HepG2 (cell line): Measurements from ENCODE around the gene PYY. TPM values are rescaled to one million over a fixed set of nuclear protein-coding genes. Genes with fewer than 3 reads are reported as not detected.

Experiments
- CREBL2 ChIP-seq: sonication (generic); formaldehyde crosslinking; IDR thresholded peaks from 2 replicates; pipeline ENCODE4 v1.8.1; 2023; ENCODE audit warnings: missing genetic modification reagents, mild to moderate bottlenecking, borderline replicate concordance
- EP300 ChIP-seq, 3 experiments: sonication (generic) in 1 of 3; formaldehyde crosslinking in 1 of 3; IDR thresholded peaks; 2 replicates each; pipeline versions ENCODE4 v1.5.1 to v1.6.1; 2011 to 2020; ENCODE audit warnings: low read depth in 2 of 3, low read length in 2 of 3, borderline replicate concordance in 1 of 3, improper control_type of control experiment in 1 of 3, mild to moderate bottlenecking in 1 of 3, missing genetic modification reagents in 1 of 3, moderate library complexity in 1 of 3
- MAFF ChIP-seq: IDR thresholded peaks from 2 replicates; pipeline ENCODE4 v1.6.1; 2011; ENCODE audit warnings: low read depth, low read length, improper control_type of control experiment
- NFKB2 ChIP-seq: sonication (generic); formaldehyde crosslinking; IDR thresholded peaks from 2 replicates; pipeline ENCODE4 v1.4.0; 2020; ENCODE audit warnings: missing genetic modification reagents, borderline replicate concordance
- TBL1XR1 ChIP-seq: fragments of 150-350 bp; IDR thresholded peaks from 2 replicates; pipeline ENCODE4 v1.6.1; 2014; ENCODE audit warnings: borderline replicate concordance, low read length; ENCODE audit not compliant: partially characterized antibody
- TCF7 ChIP-seq: sonication (generic); IDR thresholded peaks from 2 replicates; pipeline ENCODE4 v1.6.1; 2016; ENCODE audit warnings: antibody characterized with exemption, low read depth
- ZBTB42 ChIP-seq: sonication (generic); formaldehyde crosslinking; IDR thresholded peaks from 2 replicates; pipeline ENCODE4 v1.5.0; 2020; ENCODE audit warnings: mild to moderate bottlenecking, missing genetic modification reagents
- ZFX ChIP-seq: sonication (generic); formaldehyde crosslinking; IDR thresholded peaks from 2 replicates; pipeline ENCODE4 v1.4.0; 2020; ENCODE audit warnings: mild to moderate bottlenecking, low read depth, missing genetic modification reagents, moderate library complexity
- ZNF337 ChIP-seq: sonication (generic); formaldehyde crosslinking; IDR thresholded peaks from 2 replicates; pipeline ENCODE4 v1.5.1; 2020; ENCODE audit warnings: missing genetic modification reagents, low read depth, mild to moderate bottlenecking, borderline replicate concordance
- ZNF572 ChIP-seq: sonication (generic); formaldehyde crosslinking; IDR thresholded peaks from 2 replicates; pipeline ENCODE4 v1.5.1; 2020; ENCODE audit warnings: mild to moderate bottlenecking, missing genetic modification reagents
- ZNF597 ChIP-seq: sonication (generic); formaldehyde crosslinking; IDR thresholded peaks from 2 replicates; pipeline ENCODE4 v1.5.0; 2020; ENCODE audit warnings: missing genetic modification reagents
- ZSCAN21 ChIP-seq: sonication (generic); formaldehyde crosslinking; IDR thresholded peaks from 2 replicates; pipeline ENCODE4 v1.8.0; 2022; ENCODE audit warnings: mild to moderate bottlenecking, missing genetic modification reagents, moderate library complexity, borderline replicate concordance
- polyA plus RNA-seq, 8 experiments: library from polyadenylated mRNA; depleted of rRNA in 3 of 8; stranded (reverse) in 7 of 8; unstranded in 1 of 8; fragments of >200 nt; fragmentation: Illumina TruSeq in 4 of 8; extraction: Trizol in 4 of 8; gene quantifications; 2 replicates each; pipeline versions ENCODE4 v1.2.1 to v1.2.3, GENCODE V29; 2011 to 2016; ENCODE audit warnings: low read depth in 4 of 8, missing spikeins in 1 of 8, mixed read lengths in 1 of 8; ENCODE audit not compliant: insufficient read depth in 1 of 8
- total RNA-seq, 5 experiments: library from RNA; depleted of rRNA; stranded (reverse); fragments of >200 nt; fragmentation: Illumina TruSeq; extraction: Trizol; gene quantifications; 2 replicates each; pipeline ENCODE4 v1.2.3, GENCODE V29; 2016; ENCODE audit warnings: low read depth in 1 of 5
- TF ChIP-seq, protein P1 (sequence below): IDR thresholded peaks from 2 replicates; pipeline ENCODE4 v1.6.1; 2016; ENCODE audit warnings: low read depth, missing genetic modification reagents, missing compliant biosample characterization
- TF ChIP-seq, protein P2 (sequence below): fragments of 450-650 bp; IDR thresholded peaks from 2 replicates; pipeline ENCODE4 v1.6.1; 2017
- TF ChIP-seq, protein P3 (sequence below): sonication (generic); formaldehyde crosslinking; IDR thresholded peaks from 2 replicates; pipeline ENCODE4 v1.4.0; 2020; ENCODE audit warnings: low read depth, mild to moderate bottlenecking, missing genetic modification reagents
- TF ChIP-seq, protein P4 (sequence below): sonication (generic); formaldehyde crosslinking; IDR thresholded peaks from 2 replicates; pipeline ENCODE4 v1.9.0; 2021; ENCODE audit warnings: missing genetic modification reagents, mild to moderate bottlenecking, borderline replicate concordance

Gene PYY
- total and polyA plus RNA-seq, 2 of the 13 experiments (the other 11 are each of a cell fraction or from before 2014, with no cell fraction given) = 0.25 TPM; not detected in 1

DNA sequence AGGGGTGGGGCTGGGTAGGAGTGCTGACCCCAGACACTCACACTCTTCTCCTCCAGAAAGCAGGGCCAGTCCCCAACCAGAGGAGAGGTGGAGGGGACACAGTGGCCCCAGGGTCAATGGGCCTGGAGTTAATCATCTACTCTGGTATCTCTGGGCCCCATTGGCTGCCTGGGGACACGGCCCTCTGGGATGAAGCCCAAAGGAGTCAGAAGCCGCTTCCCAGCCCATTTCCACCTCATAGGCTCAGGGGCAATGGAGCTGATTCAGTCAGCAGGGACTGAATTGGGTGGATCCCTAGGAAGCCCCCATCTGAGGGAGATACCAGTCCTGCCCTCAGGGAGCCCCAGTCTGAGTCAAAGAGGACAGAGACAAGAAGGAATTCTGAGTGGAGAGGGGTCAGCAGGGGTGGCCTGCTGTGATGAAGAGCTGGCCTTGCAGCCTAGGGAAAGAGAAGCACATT is 47.8 kb upstream of the PYY start (continued):
- TF ChIP-seq, protein P1, sequence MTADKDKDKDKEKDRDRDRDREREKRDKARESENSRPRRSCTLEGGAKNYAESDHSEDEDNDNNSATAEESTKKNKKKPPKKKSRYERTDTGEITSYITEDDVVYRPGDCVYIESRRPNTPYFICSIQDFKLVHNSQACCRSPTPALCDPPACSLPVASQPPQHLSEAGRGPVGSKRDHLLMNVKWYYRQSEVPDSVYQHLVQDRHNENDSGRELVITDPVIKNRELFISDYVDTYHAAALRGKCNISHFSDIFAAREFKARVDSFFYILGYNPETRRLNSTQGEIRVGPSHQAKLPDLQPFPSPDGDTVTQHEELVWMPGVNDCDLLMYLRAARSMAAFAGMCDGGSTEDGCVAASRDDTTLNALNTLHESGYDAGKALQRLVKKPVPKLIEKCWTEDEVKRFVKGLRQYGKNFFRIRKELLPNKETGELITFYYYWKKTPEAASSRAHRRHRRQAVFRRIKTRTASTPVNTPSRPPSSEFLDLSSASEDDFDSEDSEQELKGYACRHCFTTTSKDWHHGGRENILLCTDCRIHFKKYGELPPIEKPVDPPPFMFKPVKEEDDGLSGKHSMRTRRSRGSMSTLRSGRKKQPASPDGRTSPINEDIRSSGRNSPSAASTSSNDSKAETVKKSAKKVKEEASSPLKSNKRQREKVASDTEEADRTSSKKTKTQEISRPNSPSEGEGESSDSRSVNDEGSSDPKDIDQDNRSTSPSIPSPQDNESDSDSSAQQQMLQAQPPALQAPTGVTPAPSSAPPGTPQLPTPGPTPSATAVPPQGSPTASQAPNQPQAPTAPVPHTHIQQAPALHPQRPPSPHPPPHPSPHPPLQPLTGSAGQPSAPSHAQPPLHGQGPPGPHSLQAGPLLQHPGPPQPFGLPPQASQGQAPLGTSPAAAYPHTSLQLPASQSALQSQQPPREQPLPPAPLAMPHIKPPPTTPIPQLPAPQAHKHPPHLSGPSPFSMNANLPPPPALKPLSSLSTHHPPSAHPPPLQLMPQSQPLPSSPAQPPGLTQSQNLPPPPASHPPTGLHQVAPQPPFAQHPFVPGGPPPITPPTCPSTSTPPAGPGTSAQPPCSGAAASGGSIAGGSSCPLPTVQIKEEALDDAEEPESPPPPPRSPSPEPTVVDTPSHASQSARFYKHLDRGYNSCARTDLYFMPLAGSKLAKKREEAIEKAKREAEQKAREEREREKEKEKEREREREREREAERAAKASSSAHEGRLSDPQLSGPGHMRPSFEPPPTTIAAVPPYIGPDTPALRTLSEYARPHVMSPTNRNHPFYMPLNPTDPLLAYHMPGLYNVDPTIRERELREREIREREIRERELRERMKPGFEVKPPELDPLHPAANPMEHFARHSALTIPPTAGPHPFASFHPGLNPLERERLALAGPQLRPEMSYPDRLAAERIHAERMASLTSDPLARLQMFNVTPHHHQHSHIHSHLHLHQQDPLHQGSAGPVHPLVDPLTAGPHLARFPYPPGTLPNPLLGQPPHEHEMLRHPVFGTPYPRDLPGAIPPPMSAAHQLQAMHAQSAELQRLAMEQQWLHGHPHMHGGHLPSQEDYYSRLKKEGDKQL (CRISPR knock-in tag) = no peak; the same call in 1 of the 2 replicates
- TF ChIP-seq EP300 (IDR thresholded peaks at IDR 0.05; ENCODE audit: low read depth in 2 of 2, low read length in 2 of 2) (peak in 1 of 2 experiments; percentile 46; a peak in 1 of 4 replicates), EP300 (CRISPR knock-in tag; IDR thresholded peaks at IDR 0.05; ENCODE audit: borderline replicate concordance) (no peak), ZBTB42 (CRISPR knock-in tag) (no peak), ZSCAN21 (CRISPR knock-in tag) (no peak), CREBL2 (CRISPR knock-in tag) (no peak), ZNF572 (CRISPR knock-in tag) (no peak), NFKB2 (peak; percentile 42; the same call in 1 of the 2 replicates), TCF7 (no peak), ZNF597 (CRISPR knock-in tag) (no peak), TBL1XR1 (no peak), ZFX (CRISPR knock-in tag) (peak; percentile 77), ZNF337 (CRISPR knock-in tag) (no peak), MAFF (no peak)
- TF ChIP-seq, protein P2, sequence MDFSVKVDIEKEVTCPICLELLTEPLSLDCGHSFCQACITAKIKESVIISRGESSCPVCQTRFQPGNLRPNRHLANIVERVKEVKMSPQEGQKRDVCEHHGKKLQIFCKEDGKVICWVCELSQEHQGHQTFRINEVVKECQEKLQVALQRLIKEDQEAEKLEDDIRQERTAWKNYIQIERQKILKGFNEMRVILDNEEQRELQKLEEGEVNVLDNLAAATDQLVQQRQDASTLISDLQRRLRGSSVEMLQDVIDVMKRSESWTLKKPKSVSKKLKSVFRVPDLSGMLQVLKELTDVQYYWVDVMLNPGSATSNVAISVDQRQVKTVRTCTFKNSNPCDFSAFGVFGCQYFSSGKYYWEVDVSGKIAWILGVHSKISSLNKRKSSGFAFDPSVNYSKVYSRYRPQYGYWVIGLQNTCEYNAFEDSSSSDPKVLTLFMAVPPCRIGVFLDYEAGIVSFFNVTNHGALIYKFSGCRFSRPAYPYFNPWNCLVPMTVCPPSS = no peak
- TF ChIP-seq, protein P3, sequence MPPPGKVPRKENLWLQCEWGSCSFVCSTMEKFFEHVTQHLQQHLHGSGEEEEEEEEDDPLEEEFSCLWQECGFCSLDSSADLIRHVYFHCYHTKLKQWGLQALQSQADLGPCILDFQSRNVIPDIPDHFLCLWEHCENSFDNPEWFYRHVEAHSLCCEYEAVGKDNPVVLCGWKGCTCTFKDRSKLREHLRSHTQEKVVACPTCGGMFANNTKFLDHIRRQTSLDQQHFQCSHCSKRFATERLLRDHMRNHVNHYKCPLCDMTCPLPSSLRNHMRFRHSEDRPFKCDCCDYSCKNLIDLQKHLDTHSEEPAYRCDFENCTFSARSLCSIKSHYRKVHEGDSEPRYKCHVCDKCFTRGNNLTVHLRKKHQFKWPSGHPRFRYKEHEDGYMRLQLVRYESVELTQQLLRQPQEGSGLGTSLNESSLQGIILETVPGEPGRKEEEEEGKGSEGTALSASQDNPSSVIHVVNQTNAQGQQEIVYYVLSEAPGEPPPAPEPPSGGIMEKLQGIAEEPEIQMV (CRISPR knock-in tag) = no peak; the same call in 1 of the 2 replicates
- TF ChIP-seq, protein P4, sequence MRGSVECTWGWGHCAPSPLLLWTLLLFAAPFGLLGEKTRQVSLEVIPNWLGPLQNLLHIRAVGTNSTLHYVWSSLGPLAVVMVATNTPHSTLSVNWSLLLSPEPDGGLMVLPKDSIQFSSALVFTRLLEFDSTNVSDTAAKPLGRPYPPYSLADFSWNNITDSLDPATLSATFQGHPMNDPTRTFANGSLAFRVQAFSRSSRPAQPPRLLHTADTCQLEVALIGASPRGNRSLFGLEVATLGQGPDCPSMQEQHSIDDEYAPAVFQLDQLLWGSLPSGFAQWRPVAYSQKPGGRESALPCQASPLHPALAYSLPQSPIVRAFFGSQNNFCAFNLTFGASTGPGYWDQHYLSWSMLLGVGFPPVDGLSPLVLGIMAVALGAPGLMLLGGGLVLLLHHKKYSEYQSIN (CRISPR knock-in tag) = no peak
